Stomach (tissue), 4 donors: ENCODE measurements around the gene SORL1.
A peak's percentile ranks its signal among the peaks of the same experiment; 100 is the strongest.

Source experiments
- EP300 ChIP-seq: sonication (generic); formaldehyde crosslinking; IDR thresholded peaks from one replicate; pipeline ENCODE4 v1.6.1; 2017; ENCODE audit warnings: antibody characterized with exemption
- POLR2A ChIP-seq, 4 donors: fragments of 450-650 bp; IDR thresholded peaks; one replicate each; pipeline ENCODE4 v1.6.1; 2016; ENCODE audit warnings: antibody characterized with exemption in 4 of 4, control low read depth in 2 of 4, mild to moderate bottlenecking in 1 of 4, moderate library complexity in 1 of 4
- POLR2AphosphoS5 ChIP-seq, 3 donors: sonication (generic); formaldehyde crosslinking; IDR thresholded peaks; one replicate each; pipeline ENCODE4 v1.6.1; 2016; ENCODE audit warnings: antibody characterized with exemption in 3 of 3
- TF ChIP-seq, protein P1 (sequence below), 7 experiments: fragments of 450-650 bp in 4 of 7; fragments of 200-600 bp in 3 of 7; sonication (generic) in 3 of 7; IDR thresholded peaks; one replicate each; pipeline ENCODE4 v1.5.1; 2016 to 2019; ENCODE audit warnings: antibody characterized with exemption in 7 of 7, control low read depth in 2 of 7, mild to moderate bottlenecking in 1 of 7

DNA sequence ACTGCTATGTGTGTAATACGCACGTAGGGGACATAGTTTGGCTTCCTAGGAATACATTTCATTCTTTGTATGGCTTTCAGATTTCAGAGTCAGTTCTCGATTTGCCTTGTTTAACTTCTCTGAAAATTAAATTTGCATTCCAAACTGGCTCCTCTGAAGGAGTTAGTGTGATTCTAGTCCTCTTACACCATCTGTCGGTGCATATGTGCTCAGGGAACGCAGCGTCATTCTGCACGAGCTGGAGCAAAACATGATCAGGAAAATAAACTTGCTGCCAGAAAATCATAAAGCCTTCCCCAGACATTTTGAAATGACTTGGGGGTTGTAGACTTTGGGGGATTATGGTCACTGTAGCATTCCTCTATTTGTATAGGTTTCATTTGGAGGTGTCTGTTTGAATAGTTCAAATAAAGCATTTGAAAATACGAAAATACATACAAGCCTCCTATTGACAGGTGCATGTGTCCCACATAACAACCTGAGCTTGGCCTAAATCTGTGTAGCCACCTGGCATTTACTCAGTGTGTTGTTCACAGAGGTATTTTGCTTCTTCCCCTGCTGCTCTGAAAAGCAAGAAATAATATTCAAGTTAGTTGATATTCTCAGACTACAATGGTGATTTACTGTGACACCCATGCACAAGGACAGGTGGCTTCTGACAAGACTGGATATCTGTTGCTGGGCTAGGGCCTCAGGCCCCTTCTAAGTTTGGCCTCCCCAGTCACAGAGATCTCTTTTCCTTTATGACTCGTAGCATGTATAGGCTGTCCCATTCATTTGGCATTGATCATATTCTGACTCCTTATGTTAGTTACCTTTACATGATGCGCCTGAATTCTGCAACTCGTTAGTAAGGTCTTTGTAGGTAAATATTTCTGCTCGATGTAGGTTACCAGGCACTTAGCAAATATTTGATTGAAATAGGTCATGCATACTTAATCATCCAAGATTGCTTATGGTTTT lies 82.3 kb downstream of the SORL1 start:
- TF ChIP-seq, protein P1, sequence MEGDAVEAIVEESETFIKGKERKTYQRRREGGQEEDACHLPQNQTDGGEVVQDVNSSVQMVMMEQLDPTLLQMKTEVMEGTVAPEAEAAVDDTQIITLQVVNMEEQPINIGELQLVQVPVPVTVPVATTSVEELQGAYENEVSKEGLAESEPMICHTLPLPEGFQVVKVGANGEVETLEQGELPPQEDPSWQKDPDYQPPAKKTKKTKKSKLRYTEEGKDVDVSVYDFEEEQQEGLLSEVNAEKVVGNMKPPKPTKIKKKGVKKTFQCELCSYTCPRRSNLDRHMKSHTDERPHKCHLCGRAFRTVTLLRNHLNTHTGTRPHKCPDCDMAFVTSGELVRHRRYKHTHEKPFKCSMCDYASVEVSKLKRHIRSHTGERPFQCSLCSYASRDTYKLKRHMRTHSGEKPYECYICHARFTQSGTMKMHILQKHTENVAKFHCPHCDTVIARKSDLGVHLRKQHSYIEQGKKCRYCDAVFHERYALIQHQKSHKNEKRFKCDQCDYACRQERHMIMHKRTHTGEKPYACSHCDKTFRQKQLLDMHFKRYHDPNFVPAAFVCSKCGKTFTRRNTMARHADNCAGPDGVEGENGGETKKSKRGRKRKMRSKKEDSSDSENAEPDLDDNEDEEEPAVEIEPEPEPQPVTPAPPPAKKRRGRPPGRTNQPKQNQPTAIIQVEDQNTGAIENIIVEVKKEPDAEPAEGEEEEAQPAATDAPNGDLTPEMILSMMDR (IDR thresholded peaks at IDR 0.05): peak in 3 of 7 experiments; percentile 33 to 53 (median 35)
- no peak for TF ChIP-seq POLR2AphosphoS5 (IDR thresholded peaks at IDR 0.05)
- TF ChIP-seq POLR2A (IDR thresholded peaks at IDR 0.05): no peak
- no peak for TF ChIP-seq EP300
